Smooth muscle cell (in vitro differentiated cells): Measurements from ENCODE around the gene ITGA5. TPM values are rescaled to one million over a fixed set of nuclear protein-coding genes. Genes with fewer than 3 reads are reported as not detected.

ENCODE experiments used
- DNase-seq: peaks from one replicate; lab custom pipeline; 2025; ENCODE audit not compliant: unreplicated experiment; lab: John Stamatoyannopoulos, UW
- H2AFZ ChIP-seq: fragments of 200-600 bp; sonication (generic); 2 replicates; pipeline ENCODE4 v1.6.0; 2016; ENCODE audit warnings: antibody characterized with exemption, low read depth, mild to moderate bottlenecking
- H3F3A ChIP-seq: fragments of 200-600 bp; sonication (generic); 2 replicates; pipeline ENCODE4 v1.6.0; 2017; ENCODE audit warnings: antibody characterized with exemption, low read depth
- H3K27ac ChIP-seq: fragments of 200-600 bp; sonication (generic); 2 replicates; pipeline ENCODE4 v1.5.1; 2016; ENCODE audit warnings: low read depth, mild to moderate bottlenecking
- H3K27me3 ChIP-seq: fragments of 200-600 bp; sonication (generic); 2 replicates; pipeline ENCODE4 v1.6.1; 2016; ENCODE audit warnings: low read depth, mild to moderate bottlenecking
- H3K36me3 ChIP-seq: fragments of 200-600 bp; sonication (generic); 2 replicates; pipeline ENCODE4 v1.5.1; 2016; ENCODE audit warnings: low read depth
- H3K4me1 ChIP-seq: fragments of 200-600 bp; sonication (generic); 2 replicates; pipeline ENCODE4 v1.5.1; 2016; ENCODE audit warnings: low read depth
- H3K4me2 ChIP-seq: fragments of 200-600 bp; sonication (generic); 2 replicates; pipeline ENCODE4 v1.6.0; 2016; ENCODE audit warnings: mild to moderate bottlenecking
- H3K4me3 ChIP-seq: fragments of 200-600 bp; sonication (generic); 2 replicates; pipeline ENCODE4 v1.5.1; 2016; ENCODE audit warnings: mild to moderate bottlenecking
- H3K79me2 ChIP-seq: fragments of 200-600 bp; sonication (generic); 2 replicates; pipeline ENCODE4 v1.6.0; 2016; ENCODE audit warnings: low read depth, mild to moderate bottlenecking
- H3K9ac ChIP-seq: fragments of 200-600 bp; sonication (generic); 2 replicates; pipeline ENCODE4 v1.6.0; 2016; ENCODE audit warnings: low read depth
- H3K9me3 ChIP-seq: fragments of 200-600 bp; sonication (generic); replicated peaks from 2 replicates; pipeline ENCODE4 v1.5.1; 2016; ENCODE audit warnings: low read depth
- H4K20me1 ChIP-seq: fragments of 200-600 bp; sonication (generic); 2 replicates; pipeline ENCODE4 v1.6.0; 2016; ENCODE audit warnings: low read depth
- CTCF ChIP-seq: fragments of 200-600 bp; sonication (generic); IDR thresholded peaks from 2 replicates; pipeline ENCODE4 v1.5.1; 2017; ENCODE audit warnings: borderline replicate concordance, mild to moderate bottlenecking, antibody characterized with exemption; ENCODE audit not compliant: insufficient read depth, poor library complexity, severe bottlenecking
- WGBS: methylation state at CpG from one replicate; pipeline ENCODE4 v1.1.7; 2016; ENCODE audit warnings: low lambda C conversion rate; 5-methylcytosine and 5-hydroxymethylcytosine counted together
- polyA plus RNA-seq: library from polyadenylated mRNA; unstranded; fragments of >200 nt; fragmentation: Nextera tagmentation; extraction: Ambion mirVana; gene quantifications from 2 replicates; pipeline ENCODE4 v1.2.1, GENCODE V29; 2016
- total RNA-seq: library from RNA; depleted of rRNA; stranded (reverse); fragments of >200 nt; gene quantifications from 2 replicates; pipeline ENCODE4 v1.2.3, GENCODE V29; 2014

Gene ITGA5
- total and polyA plus RNA-seq, 2 experiments from 2014 or later = 163 to 192 TPM

- Histone ChIP-seq H3K79me2 (no peaks in the 10 kb centered on the region), H3K4me2 (peak overlapping the region; percentile 9), H3K27ac (peak overlapping the region; percentile 44), H3K27me3 (no peaks in the 10 kb centered on the region), H3K9me3 (no peaks in the 10 kb centered on the region), H3K4me3 (no peak overlapping the region), H3K4me1 (peaks cover 60% of the 10 kb centered on the region), H3K36me3 (no peaks in the 10 kb centered on the region), H3F3A (peaks cover 5% of the 10 kb centered on the region), H3K9ac (no peak overlapping the region), H4K20me1 (peaks cover 13% of the 10 kb centered on the region), H2AFZ (no peak overlapping the region)
- no peak for DNase-seq
- no peak for TF ChIP-seq CTCF
- 82% methylated on average over 3 of the region's 3 CpGs for WGBS
Observed at GRCh38 chr12:54387114-54387467, 32.0 kb downstream of the ITGA5 start.

GRCh38 chr12:54386403-54387113, 32.5 kb downstream of the ITGA5 start:
- H3K9me3 ChIP-seq = no peaks in the 10 kb centered on the region
- WGBS = 62% methylated on average over 3 of the region's 3 CpGs

GRCh38 chr12:54385251-54385914, 33.7 kb downstream of the ITGA5 start:
- Histone ChIP-seq H4K20me1 (peaks cover 18% of the 10 kb centered on the region), H3K79me2 (no peaks in the 10 kb centered on the region), H3K27me3 (no peaks in the 10 kb centered on the region), H3K4me1 (peaks cover 56% of the 10 kb centered on the region), H3K9me3 (no peaks in the 10 kb centered on the region), H3K36me3 (no peaks in the 10 kb centered on the region), H3F3A (peaks cover 5% of the 10 kb centered on the region), H3K4me2 (peak overlapping the region; percentile 30), H3K27ac (no peak overlapping the region), H2AFZ (no peak overlapping the region), H3K4me3 (no peak overlapping the region), H3K9ac (no peak overlapping the region)
- 57% methylated on average over 8 of the region's 10 CpGs for WGBS
- DNase-seq = no peak
- no peak for TF ChIP-seq CTCF

More at GRCh38 chr12:54386403-54387113, 32.5 kb downstream of the ITGA5 start:
- H3K9ac ChIP-seq = no peak overlapping the region
- peak overlapping the region; percentile 44 for H3K27ac ChIP-seq
- peaks cover 13% of the 10 kb centered on the region for H4K20me1 ChIP-seq
- no peaks in the 10 kb centered on the region for H3K36me3 ChIP-seq
- DNase-seq = no peak
- H2AFZ ChIP-seq = no peak overlapping the region
- peak overlapping the region; percentile 9 for H3K4me2 ChIP-seq
- peaks cover 5% of the 10 kb centered on the region for H3F3A ChIP-seq
- H3K27me3 ChIP-seq = no peaks in the 10 kb centered on the region
- TF ChIP-seq CTCF = no peak
- H3K79me2 ChIP-seq = no peaks in the 10 kb centered on the region
- peaks cover 57% of the 10 kb centered on the region for H3K4me1 ChIP-seq
- H3K4me3 ChIP-seq = no peak overlapping the region

- H3K36me3 ChIP-seq = no peaks in the 10 kb centered on the region
- peaks cover 23% of the 10 kb centered on the region for H4K20me1 ChIP-seq
- no peaks in the 10 kb centered on the region for H3K27me3 ChIP-seq
- H3K4me3 ChIP-seq = no peak within 1 kb of the TSS
- H3K9me3 ChIP-seq = no peaks in the 10 kb centered on the region
- H3K9ac ChIP-seq = no peak within 1 kb of the TSS
- WGBS = 77% methylated on average over 1 of the region's 1 CpG
- peak within 1 kb of the TSS; percentile 49 for H3K27ac ChIP-seq
- peaks cover 50% of the 10 kb centered on the region for H3K4me1 ChIP-seq
- TF ChIP-seq CTCF = no peak
- DNase-seq = no peak
- peak within 1 kb of the TSS; percentile 30 for H3K4me2 ChIP-seq
- peaks cover 5% of the 10 kb centered on the region for H3F3A ChIP-seq
- H2AFZ ChIP-seq = no peak within 1 kb of the TSS
- H3K79me2 ChIP-seq = no peaks in the 10 kb centered on the region
Observed at GRCh38 chr12:54384591-54385041, 34.5 kb downstream of the ITGA5 start, which contains the start of gene ZNF385A. TSS of gene ZNF385A (minus strand) at chr12:54384733. CDS start at chr12:54384514, 219 bp downstream.
